ENCODE results near the gene FHIT.

DNA sequence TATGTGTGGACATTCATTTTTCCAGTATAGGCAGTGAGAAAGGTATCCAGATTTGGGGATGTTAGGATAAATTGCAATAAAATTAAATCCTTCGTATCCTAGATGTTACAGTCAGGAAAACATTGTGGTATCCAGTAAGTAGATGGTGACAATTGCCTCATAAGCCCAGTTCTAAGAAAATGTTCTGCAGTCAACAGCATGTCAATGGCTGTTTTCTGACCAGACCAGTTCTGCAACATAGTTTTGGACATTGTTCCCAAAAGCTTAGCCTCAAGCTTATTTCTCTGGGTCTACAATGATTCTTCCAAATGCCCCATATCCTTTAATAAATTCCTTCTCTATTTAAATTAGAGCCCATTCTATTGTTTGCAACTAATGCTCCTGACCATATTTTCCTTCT is 480.7 kb downstream of the FHIT start:
- TF ChIP-seq EZH2 (IDR thresholded peaks at IDR 0.05; ENCODE audit: borderline replicate concordance): no peak
- TF ChIP-seq, protein P1, sequence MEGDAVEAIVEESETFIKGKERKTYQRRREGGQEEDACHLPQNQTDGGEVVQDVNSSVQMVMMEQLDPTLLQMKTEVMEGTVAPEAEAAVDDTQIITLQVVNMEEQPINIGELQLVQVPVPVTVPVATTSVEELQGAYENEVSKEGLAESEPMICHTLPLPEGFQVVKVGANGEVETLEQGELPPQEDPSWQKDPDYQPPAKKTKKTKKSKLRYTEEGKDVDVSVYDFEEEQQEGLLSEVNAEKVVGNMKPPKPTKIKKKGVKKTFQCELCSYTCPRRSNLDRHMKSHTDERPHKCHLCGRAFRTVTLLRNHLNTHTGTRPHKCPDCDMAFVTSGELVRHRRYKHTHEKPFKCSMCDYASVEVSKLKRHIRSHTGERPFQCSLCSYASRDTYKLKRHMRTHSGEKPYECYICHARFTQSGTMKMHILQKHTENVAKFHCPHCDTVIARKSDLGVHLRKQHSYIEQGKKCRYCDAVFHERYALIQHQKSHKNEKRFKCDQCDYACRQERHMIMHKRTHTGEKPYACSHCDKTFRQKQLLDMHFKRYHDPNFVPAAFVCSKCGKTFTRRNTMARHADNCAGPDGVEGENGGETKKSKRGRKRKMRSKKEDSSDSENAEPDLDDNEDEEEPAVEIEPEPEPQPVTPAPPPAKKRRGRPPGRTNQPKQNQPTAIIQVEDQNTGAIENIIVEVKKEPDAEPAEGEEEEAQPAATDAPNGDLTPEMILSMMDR (IDR thresholded peaks at IDR 0.05; ENCODE audit: poor library complexity): no peak
- TF ChIP-seq EZH2phosphoT487 (IDR thresholded peaks at IDR 0.05; ENCODE audit: low read depth, severe bottlenecking, unreplicated experiment): no peak

Measured in hepatocyte (in vitro differentiated cells).